GM18909 (cell line): ENCODE measurements around the gene GYPA.
"Not testable (repeated sequence)": the region's sequence is repeated elsewhere in the genome, so short reads cannot be mapped to it uniquely, and the experiment has no call there.

Source experiments
- ATAC-seq: cut with Tn5 transposase; IDR thresholded peaks from one replicate; pipeline ENCODE4 v1.9.1; 2021; ENCODE audit warnings: mild to moderate bottlenecking; ENCODE audit not compliant: unreplicated experiment, poor library complexity

GYPA gene

GRCh38 chr4:144130167-144130566 is 10.4 kb downstream of the GYPA start:
- ATAC-seq: not testable (repeated sequence)

GRCh38 chr4:144129336-144129875 is 11.1 kb downstream of the GYPA start:
- ATAC-seq: not testable (repeated sequence)

- ATAC-seq: not testable (repeated sequence)
Observed at GRCh38 chr4:144128709-144129320, 11.7 kb downstream of the GYPA start.

- not testable (repeated sequence) for ATAC-seq
Observed at GRCh38 chr4:144125109-144125508, 15.4 kb downstream of the GYPA start.

- ATAC-seq: not testable (repeated sequence)
Observed at GRCh38 chr4:144123982-144124635, 16.4 kb downstream of the GYPA start.

- not testable (repeated sequence) for ATAC-seq
Observed at GRCh38 chr4:144123269-144123668, 17.2 kb downstream of the GYPA start.

- ATAC-seq: not testable (repeated sequence)
Observed at GRCh38 chr4:144119752-144120151, 20.8 kb downstream of the GYPA start.

- ATAC-seq: peak; percentile 55
Observed at GRCh38 chr4:144115519-144115918, 25.0 kb downstream of the GYPA start.

- ATAC-seq: no peak
Observed at GRCh38 chr4:144113546-144113945, 27.0 kb downstream of the GYPA start.

- ATAC-seq: no peak
Observed at GRCh38 chr4:144104509-144105130, 35.9 kb downstream of the GYPA start.

- not testable (repeated sequence) for ATAC-seq
Observed at GRCh38 chr4:144097776-144098175, 42.7 kb downstream of the GYPA start.

- not testable (repeated sequence) for ATAC-seq
Observed at GRCh38 chr4:144093995-144094394, 46.5 kb downstream of the GYPA start.

GRCh38 chr4:144091181-144091580 is 49.3 kb downstream of the GYPA start:
- ATAC-seq: not testable (repeated sequence)

GRCh38 chr4:144090744-144091143 is 49.8 kb downstream of the GYPA start:
- ATAC-seq: no peak

GRCh38 chr4:144082053-144082452 is 58.5 kb downstream of the GYPA start:
- ATAC-seq: not testable (repeated sequence)

GRCh38 chr4:144080135-144080534 is 60.4 kb downstream of the GYPA start:
- ATAC-seq: not testable (repeated sequence)

GRCh38 chr4:144078746-144079145 is 61.8 kb downstream of the GYPA start:
- not testable (repeated sequence) for ATAC-seq

GRCh38 chr4:144061556-144061955 is 79.0 kb downstream of the GYPA start:
- ATAC-seq: not testable (repeated sequence)

GRCh38 chr4:144060234-144060859 is 80.2 kb downstream of the GYPA start:
- ATAC-seq: not testable (repeated sequence)
